C1 segment of cervical spinal cord (tissue), 14 donors: ENCODE measurements around the gene CPLANE2.
"Not testable (repeated sequence)": the region's sequence is repeated elsewhere in the genome, so short reads cannot be mapped to it uniquely, and the experiment has no call there.

Source experiments
- DNase-seq, 14 donors: peaks; one replicate each; lab custom pipeline; 2025; lab: John Stamatoyannopoulos, UW

CPLANE2 gene

DNA sequence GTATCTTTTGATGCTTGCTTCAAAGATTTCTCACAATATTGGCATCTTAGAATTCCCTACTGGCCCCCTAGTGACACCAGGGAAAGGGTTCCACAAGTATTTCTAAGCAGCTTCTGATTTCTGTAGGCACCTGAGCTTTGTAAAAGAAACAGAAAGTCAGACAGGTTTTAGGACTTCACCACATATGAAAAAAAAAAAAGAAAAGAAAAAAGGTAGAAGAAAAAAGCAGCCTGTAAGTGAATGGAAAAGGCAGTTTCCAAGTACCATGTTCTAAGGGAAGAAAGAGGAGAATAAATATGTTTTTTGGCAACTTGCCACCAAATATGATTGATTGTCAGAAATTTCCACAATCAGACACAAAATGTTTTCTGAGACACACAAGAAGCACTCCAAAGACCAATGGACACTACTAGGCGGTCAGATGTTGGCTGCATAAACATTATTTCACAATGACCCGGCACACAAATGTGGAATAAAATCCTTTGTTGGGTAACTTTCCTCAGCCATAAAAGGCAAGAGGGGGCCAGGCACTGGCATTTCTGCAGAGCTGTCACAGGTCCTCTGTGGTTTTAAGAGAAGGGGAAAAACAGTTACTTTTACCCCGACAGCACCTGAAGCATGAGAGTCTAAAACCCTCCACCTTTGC lies 12.7 kb upstream of the CPLANE2 start:
- DNase-seq, result no peak

GRCh38 chr1:16248603-16249516 lies 11.9 kb upstream of the CPLANE2 start:
- peak in 12 of 14 donors; percentile 28 to 92 (median 62) for DNase-seq

- DNase-seq, result peak in 1 of 14 donors; percentile 21
Observed at GRCh38 chr1:16248007-16248436, 11.0 kb upstream of the CPLANE2 start.

- no peak for DNase-seq
Observed at GRCh38 chr1:16247441-16247840, 10.5 kb upstream of the CPLANE2 start.

GRCh38 chr1:16246961-16247360 lies 10.0 kb upstream of the CPLANE2 start:
- DNase-seq, result peak in 1 of 14 donors; percentile 53

DNA sequence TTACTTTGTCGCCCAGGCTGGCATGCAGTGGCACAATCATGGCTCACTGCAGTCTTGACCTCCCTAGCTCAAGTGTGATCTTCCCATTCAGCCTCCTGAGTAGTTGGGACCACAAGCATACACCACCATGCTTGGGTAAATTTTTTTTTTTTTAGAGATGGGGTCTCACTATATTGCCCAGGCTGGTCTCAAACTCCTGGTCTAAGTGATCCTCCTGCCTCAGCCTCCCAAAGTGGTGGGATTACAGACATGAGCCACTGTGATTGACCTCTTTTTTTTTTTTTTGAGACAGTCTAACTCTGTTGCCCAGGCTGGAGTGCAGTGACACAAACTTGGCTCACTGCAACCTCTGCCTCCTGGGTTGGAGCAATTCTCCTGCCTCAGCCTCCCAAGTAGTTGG lies 9.3 kb upstream of the CPLANE2 start:
- DNase-seq, result not testable (repeated sequence)

- no peak for DNase-seq
Observed at GRCh38 chr1:16245476-16246196, 8.7 kb upstream of the CPLANE2 start.

GRCh38 chr1:16244650-16245285 lies 7.8 kb upstream of the CPLANE2 start:
- DNase-seq, result no peak

- peak in 11 of 14 donors; percentile 25 to 66 (median 35) for DNase-seq
Observed at GRCh38 chr1:16243936-16244649, 7.1 kb upstream of the CPLANE2 start.

DNA sequence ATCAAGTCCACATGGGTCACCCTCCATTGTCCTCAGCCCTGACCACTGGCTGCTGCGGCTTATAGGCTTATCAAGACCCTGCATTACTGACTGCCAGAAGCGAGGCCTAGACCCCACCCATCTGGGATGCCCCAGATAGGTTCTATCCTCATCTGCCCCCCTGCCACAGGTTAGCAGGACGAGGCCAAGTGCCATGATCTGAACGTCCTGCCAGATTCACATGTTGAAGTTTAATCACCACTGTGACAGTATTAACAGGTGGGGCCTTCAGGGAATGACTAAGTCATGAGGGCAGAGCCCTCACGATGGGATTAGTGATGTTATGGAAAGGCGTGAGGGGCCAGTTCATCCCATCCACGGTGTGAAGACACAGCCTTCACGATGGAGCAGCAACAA lies 6.2 kb upstream of the CPLANE2 start:
- no peak for DNase-seq

GRCh38 chr1:16242556-16243214 lies 5.7 kb upstream of the CPLANE2 start:
- DNase-seq, result no peak

DNA sequence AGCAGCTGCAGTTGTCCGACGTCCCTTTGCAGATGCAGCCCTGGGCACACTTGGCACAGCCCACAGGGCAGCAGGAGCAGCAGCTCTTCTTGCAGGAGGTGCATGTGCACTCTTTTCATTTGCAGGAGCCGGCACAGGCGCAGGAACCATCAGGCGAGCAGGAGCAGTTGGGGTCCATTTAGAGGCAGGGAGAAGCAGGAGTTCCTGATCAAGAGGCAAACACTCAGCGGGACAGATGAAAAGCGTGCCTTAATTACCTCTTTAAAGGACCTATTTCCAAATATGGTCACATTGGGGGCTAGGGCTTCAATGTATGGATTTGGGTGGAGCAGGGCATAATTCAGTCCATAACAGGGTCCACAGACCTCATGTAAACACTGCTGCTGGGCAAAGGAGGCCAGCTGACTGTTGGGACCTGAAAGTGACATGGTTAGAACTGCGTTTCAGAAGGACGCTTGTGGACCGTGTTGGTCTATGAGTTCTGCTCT lies 4.3 kb upstream of the CPLANE2 start:
- no peak for DNase-seq

- DNase-seq, result no peak
Observed at GRCh38 chr1:16239972-16240491, 3.0 kb upstream of the CPLANE2 start.

GRCh38 chr1:16237343-16237830 lies 404 bp upstream of the CPLANE2 start:
- DNase-seq, result no peak

DNA sequence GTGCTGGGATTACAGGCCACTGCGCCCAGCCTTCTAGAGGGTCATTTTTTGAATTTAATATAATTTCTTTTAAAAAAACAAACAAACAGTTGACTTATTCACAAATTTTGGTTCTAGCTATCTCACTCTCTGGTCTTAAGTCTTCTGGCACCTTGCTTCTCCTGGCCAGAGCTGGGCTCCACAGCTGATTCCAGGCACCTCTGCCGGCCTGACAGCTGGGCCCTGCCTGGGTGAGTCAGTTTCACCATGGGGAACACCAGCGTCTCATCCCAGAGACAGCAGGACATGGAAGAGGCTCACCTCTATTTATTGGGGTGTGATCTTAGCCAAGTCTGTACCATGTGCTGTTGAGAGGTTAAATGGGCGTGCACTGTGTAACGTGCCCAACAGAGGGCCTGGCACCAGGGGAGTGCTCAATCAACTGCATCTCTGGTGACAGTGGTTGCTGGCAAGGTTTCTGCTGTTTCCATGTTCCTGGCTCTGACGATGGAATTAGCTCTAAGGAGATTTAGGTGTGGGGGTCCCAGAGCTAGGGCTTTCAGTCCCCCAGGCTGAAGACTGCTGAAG lies 956 bp downstream of the CPLANE2 start:
- peak in 1 of 14 donors; percentile 53 for DNase-seq

- no peak for DNase-seq
Observed at GRCh38 chr1:16235347-16235746, 1.6 kb downstream of the CPLANE2 start.

DNA sequence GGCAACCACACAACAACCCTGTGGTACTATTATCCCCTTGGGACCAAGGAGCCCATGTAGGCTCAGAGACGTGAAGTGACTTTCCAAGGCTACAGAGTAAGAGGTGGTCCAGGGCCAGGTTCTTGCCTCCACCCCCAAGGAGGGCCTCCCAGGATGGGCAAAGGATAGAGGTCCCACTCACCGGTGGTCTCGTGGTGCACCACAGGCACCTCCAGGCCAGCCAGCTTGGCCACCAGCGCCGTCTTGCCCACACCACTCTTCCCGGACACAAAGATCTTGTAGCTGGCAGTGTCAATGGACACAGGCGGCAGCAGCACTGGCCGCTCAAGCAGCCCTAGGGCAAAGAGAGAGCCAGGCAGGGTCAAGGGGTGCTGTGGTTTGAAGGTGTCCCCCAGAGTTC lies 3.6 kb downstream of the CPLANE2 start:
- no peak for DNase-seq

- no peak for DNase-seq
Observed at GRCh38 chr1:16232316-16232710, 4.7 kb downstream of the CPLANE2 start.
